Lung (tissue), 12 donors: Measurements from ENCODE around the gene HCRT. TPM values are rescaled to one million over a fixed set of nuclear protein-coding genes. Genes with fewer than 3 reads are reported as not detected.

Experiments used
- ATAC-seq: fragments of 200-7000 bp; cut with Tn5 transposase; one replicate; pipeline ENCODE4 v1.9.1; 2020; ENCODE audit warnings: moderate number of reproducible peaks; ENCODE audit not compliant: insufficient read depth, low FRiP score
- DNase-seq, 3 donors: peaks; one replicate each; pipeline ENCODE4 v3.0.0-alpha.2; 2013 to 2017
- H3K27ac ChIP-seq, 2 donors: one replicate each; pipeline ENCODE4 v1.5.1; 2013; ENCODE audit warnings: mild to moderate bottlenecking in 2 of 2, moderate library complexity in 2 of 2, control low read depth in 1 of 2, inconsistent platforms in 1 of 2, low read depth in 1 of 2, low read length in 1 of 2
- H3K27me3 ChIP-seq, 3 donors: one replicate each; pipeline ENCODE4 v1.5.1; 2013; ENCODE audit warnings: low read length in 2 of 3; ENCODE audit not compliant: control insufficient read depth in 3 of 3, insufficient read depth in 3 of 3
- H3K36me3 ChIP-seq, 4 donors: one replicate each; pipeline ENCODE4 v1.5.1; 2013; ENCODE audit warnings: low read length in 4 of 4, mild to moderate bottlenecking in 1 of 4, moderate library complexity in 1 of 4; ENCODE audit not compliant: control insufficient read depth in 4 of 4, insufficient read depth in 4 of 4
- H3K4me1 ChIP-seq, 5 donors: one replicate each; pipeline ENCODE4 v1.5.1; 2013; ENCODE audit warnings: low read length in 5 of 5, mild to moderate bottlenecking in 2 of 5, moderate library complexity in 1 of 5; ENCODE audit not compliant: control insufficient read depth in 5 of 5, insufficient read depth in 5 of 5
- H3K4me3 ChIP-seq: one replicate; pipeline ENCODE4 v1.5.1; 2013; ENCODE audit warnings: mild to moderate bottlenecking, control low read depth, moderate library complexity
- H3K9ac ChIP-seq, 2 donors: one replicate each; pipeline ENCODE4 v1.5.1; 2013; ENCODE audit warnings: low read length in 2 of 2, control low read depth in 1 of 2; ENCODE audit not compliant: insufficient read depth in 1 of 2
- H3K9me3 ChIP-seq, 4 donors: one replicate each; pipeline ENCODE4 v1.5.1; 2013; ENCODE audit warnings: low read length in 3 of 4, mild to moderate bottlenecking in 1 of 4, moderate library complexity in 1 of 4; ENCODE audit not compliant: control insufficient read depth in 4 of 4, insufficient read depth in 3 of 4
- CTCF ChIP-seq: IDR thresholded peaks from 2 replicates; pipeline ENCODE4 v1.5.1; 2012; ENCODE audit warnings: mild to moderate bottlenecking; ENCODE audit errors: control extremely low read depth, extremely low read depth
- WGBS, 2 donors: extraction: QIAGEN DNeasy Blood & Tissue Kit; methylation state at CpG; one replicate each; pipeline ENCODE4 v1.1.7; 2013; 5-methylcytosine and 5-hydroxymethylcytosine counted together
- polyA plus RNA-seq, 2 donors: library from polyadenylated mRNA; stranded (reverse); fragments of 200-250 nt; gene quantifications; one replicate each; pipeline ENCODE4 v1.2.1, GENCODE V29; 2013
- total RNA-seq, 2 donors: library from RNA; depleted of rRNA in 1 of 2; stranded (reverse); fragments of >200 nt in 1 of 2; gene quantifications; one replicate each; pipeline ENCODE4 v1.2.1, GENCODE V29; 2014 to 2021
- donor health status: control.
- donor health status: control.
- donor health status: Bipolar disorder and iron deficiency.
- donor health status: healthy.
- donor health status: DM: yes; HTN: yes; CAD: no.

The HCRT gene
- total and polyA plus RNA-seq, 4 donors = not detected

- H3K4me1 ChIP-seq = peaks cover 0 to 15% (median 9%) of the 10 kb centered on the region in 5 donors
- no peaks in the 10 kb centered on the region for H3K27me3 ChIP-seq
- DNase-seq (no peak), ATAC-seq (no peak)
- H3K4me3 ChIP-seq = no peak overlapping the region
- H3K9ac ChIP-seq = no peak overlapping the region
- 93 to 94% methylated on average over 8 of the region's 8 CpGs for WGBS, 2 donors
- H3K27ac ChIP-seq = no peak overlapping the region
- TF ChIP-seq CTCF = no peak
- no peaks in the 10 kb centered on the region for H3K9me3 ChIP-seq
- H3K36me3 ChIP-seq = peaks cover 0 to 27% (median 9%) of the 10 kb centered on the region in 4 donors
These were observed 12.4 kb upstream of the HCRT start for GRCh38 chr17:42197564-42198156.

- Histone ChIP-seq H3K36me3 (peaks cover 0 to 13% (median 0%) of the 10 kb centered on the region in 4 donors), H3K9me3 (no peaks in the 10 kb centered on the region), H3K4me1 (peaks cover 0 to 15% (median 0%) of the 10 kb centered on the region in 5 donors), H3K27ac (peak within 1 kb of the TSS; percentile 27 to 89), H3K27me3 (no peaks in the 10 kb centered on the region), H3K9ac (peak within 1 kb of the TSS; percentile 34 to 84), H3K4me3 (peak within 1 kb of the TSS; percentile 54)
- DNase-seq (peak; percentile 86 to 88 (median 87)), ATAC-seq (peak; percentile 83)
- 16 to 20% methylated on average over 24 of the region's 24 CpGs for WGBS, 2 donors
- peak; percentile 61 for TF ChIP-seq CTCF
These were observed 9.0 kb upstream of the HCRT start, which contains the start of gene GHDC for GRCh38 chr17:42193969-42194899. TSS of gene GHDC (minus strand) at chr17:42194494. CDS start at chr17:42193581, 913 bp downstream.

- no peak for TF ChIP-seq CTCF
- H3K27ac ChIP-seq = peak overlapping the region in 1 of 2 donors; percentile 62
- 67 to 75% methylated on average over 12 of the region's 12 CpGs for WGBS, 2 donors
- H3K4me3 ChIP-seq = peak overlapping the region; percentile 54
- H3K36me3 ChIP-seq = peaks cover 0 to 13% (median 0%) of the 10 kb centered on the region in 4 donors
- H3K9me3 ChIP-seq = no peaks in the 10 kb centered on the region
- no peak for DNase-seq
- no peaks in the 10 kb centered on the region for H3K27me3 ChIP-seq
- no peak overlapping the region for H3K9ac ChIP-seq
- ATAC-seq = no peak
- peaks cover 0 to 15% (median 0%) of the 10 kb centered on the region in 5 donors for H3K4me1 ChIP-seq
These were observed 8.1 kb upstream of the HCRT start for GRCh38 chr17:42193216-42193968.
